Measurements from ENCODE around the gene KIF19.

The KIF19 gene

GRCh38 chr17:74317071-74317470 is 9.0 kb upstream of the KIF19 start:
- no peaks in the 10 kb centered on the region for H3K27me3 ChIP-seq (ENCODE audit: insufficient read depth, poor library complexity, severe bottlenecking)
- no peak for DNase-seq (ENCODE audit: low read depth in 1 of 2, low spot score in 1 of 2)
- TF ChIP-seq SPI1 (IDR thresholded peaks at IDR 0.05; ENCODE audit: borderline replicate concordance, low read depth) (no peak), GABPA (IDR thresholded peaks at IDR 0.05; ENCODE audit: low read depth) (no peak), POLR2AphosphoS5 (IDR thresholded peaks at IDR 0.05; ENCODE audit: low read depth) (no peak), REST (IDR thresholded peaks at IDR 0.05; ENCODE audit: insufficient replicate concordance, low read depth) (no peak)
- TF ChIP-seq, protein P1, sequence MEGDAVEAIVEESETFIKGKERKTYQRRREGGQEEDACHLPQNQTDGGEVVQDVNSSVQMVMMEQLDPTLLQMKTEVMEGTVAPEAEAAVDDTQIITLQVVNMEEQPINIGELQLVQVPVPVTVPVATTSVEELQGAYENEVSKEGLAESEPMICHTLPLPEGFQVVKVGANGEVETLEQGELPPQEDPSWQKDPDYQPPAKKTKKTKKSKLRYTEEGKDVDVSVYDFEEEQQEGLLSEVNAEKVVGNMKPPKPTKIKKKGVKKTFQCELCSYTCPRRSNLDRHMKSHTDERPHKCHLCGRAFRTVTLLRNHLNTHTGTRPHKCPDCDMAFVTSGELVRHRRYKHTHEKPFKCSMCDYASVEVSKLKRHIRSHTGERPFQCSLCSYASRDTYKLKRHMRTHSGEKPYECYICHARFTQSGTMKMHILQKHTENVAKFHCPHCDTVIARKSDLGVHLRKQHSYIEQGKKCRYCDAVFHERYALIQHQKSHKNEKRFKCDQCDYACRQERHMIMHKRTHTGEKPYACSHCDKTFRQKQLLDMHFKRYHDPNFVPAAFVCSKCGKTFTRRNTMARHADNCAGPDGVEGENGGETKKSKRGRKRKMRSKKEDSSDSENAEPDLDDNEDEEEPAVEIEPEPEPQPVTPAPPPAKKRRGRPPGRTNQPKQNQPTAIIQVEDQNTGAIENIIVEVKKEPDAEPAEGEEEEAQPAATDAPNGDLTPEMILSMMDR (IDR thresholded peaks at IDR 0.05; ENCODE audit: insufficient read depth, low read length): no peak
- H3K27ac ChIP-seq (replicated peaks): no peak overlapping the region
- no peak overlapping the region for H3K4me3 ChIP-seq (replicated peaks; ENCODE audit: insufficient read depth, low read length)

DNA sequence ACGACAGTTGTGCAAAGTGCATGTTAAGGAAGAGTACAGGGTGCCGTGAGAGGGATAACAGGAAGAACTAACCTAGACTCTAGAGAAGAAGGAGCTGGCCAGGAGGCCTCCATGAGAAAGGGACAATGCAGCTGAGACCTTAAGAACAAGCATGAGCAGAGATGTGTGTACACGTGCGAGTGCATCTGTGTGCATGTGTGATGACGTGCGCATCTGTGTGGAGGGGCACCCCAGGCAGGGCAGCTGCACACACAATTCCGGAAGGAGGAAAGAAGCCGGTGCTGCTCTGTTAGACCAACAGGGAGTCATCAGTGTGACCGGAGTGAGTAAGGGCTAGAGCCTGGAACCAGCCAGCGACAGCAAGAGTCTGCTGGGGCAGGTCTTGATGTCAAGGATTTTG is 7.6 kb upstream of the KIF19 start:
- H3K4me3 ChIP-seq (replicated peaks; ENCODE audit: insufficient read depth, low read length): no peak overlapping the region
- no peak overlapping the region for H3K27ac ChIP-seq (replicated peaks)
- H3K27me3 ChIP-seq (ENCODE audit: insufficient read depth, poor library complexity, severe bottlenecking): peaks cover 6% of the 10 kb centered on the region
- no peak for DNase-seq (ENCODE audit: low read depth in 1 of 2, low spot score in 1 of 2)
- TF ChIP-seq POLR2AphosphoS5 (IDR thresholded peaks at IDR 0.05; ENCODE audit: low read depth) (no peak), SPI1 (IDR thresholded peaks at IDR 0.05; ENCODE audit: borderline replicate concordance, low read depth) (no peak), GABPA (IDR thresholded peaks at IDR 0.05; ENCODE audit: low read depth) (no peak), REST (IDR thresholded peaks at IDR 0.05; ENCODE audit: insufficient replicate concordance, low read depth) (no peak)
- TF ChIP-seq, protein P1 (IDR thresholded peaks at IDR 0.05; ENCODE audit: insufficient read depth, low read length): no peak

DNA sequence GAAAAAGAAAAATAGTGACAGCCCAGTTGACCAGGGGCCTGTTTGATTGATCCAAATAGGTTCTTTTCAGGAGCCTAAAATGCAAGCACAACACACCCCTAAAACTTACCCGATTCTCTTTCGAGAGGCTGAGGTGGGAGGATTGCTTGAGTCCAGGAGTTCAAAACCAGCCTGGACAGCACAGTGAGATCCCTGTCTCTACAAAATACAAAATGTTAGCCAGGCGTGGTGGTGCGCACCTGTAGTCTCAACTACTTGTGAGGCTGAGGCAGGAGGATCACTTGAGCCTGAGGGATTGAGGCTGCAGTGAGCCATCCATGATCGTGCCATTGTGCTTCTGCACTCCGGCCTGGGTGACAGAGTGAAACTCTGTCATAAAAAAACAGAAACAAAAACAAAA is 1.5 kb upstream of the KIF19 start:
- no peak for DNase-seq (ENCODE audit: low read depth in 1 of 2, low spot score in 1 of 2)
- TF ChIP-seq POLR2AphosphoS5 (IDR thresholded peaks at IDR 0.05; ENCODE audit: low read depth) (no peak), SPI1 (IDR thresholded peaks at IDR 0.05; ENCODE audit: borderline replicate concordance, low read depth) (no peak), GABPA (IDR thresholded peaks at IDR 0.05; ENCODE audit: low read depth) (no peak), REST (IDR thresholded peaks at IDR 0.05; ENCODE audit: insufficient replicate concordance, low read depth) (no peak)
- TF ChIP-seq, protein P1 (IDR thresholded peaks at IDR 0.05; ENCODE audit: insufficient read depth, low read length): no peak
- peaks cover 34% of the 10 kb centered on the region for H3K27me3 ChIP-seq (ENCODE audit: insufficient read depth, poor library complexity, severe bottlenecking)
- H3K27ac ChIP-seq (replicated peaks): no peak overlapping the region
- H3K4me3 ChIP-seq (replicated peaks; ENCODE audit: insufficient read depth, low read length): no peak overlapping the region
